DND-41 (cell line): ENCODE measurements around the gene TMTC4.
A peak's percentile ranks its signal among the peaks of the same experiment; 100 is the strongest.

Experiments used
- CTCF ChIP-seq: IDR thresholded peaks from 2 replicates; pipeline ENCODE4 v1.5.1; 2012; ENCODE audit warnings: borderline replicate concordance, low read length, moderate library complexity, mild to moderate bottlenecking; ENCODE audit not compliant: poor library complexity, severe bottlenecking; ENCODE audit errors: extremely low read depth
- EZH2 ChIP-seq: IDR thresholded peaks from 3 replicates; pipeline ENCODE4 v1.6.1; 2012; ENCODE audit warnings: borderline replicate concordance, low read depth, mild to moderate bottlenecking, moderate library complexity, low read length, inconsistent platforms; ENCODE audit not compliant: severe bottlenecking

- TF ChIP-seq CTCF (peak; percentile 92), EZH2 (no peak)
These were observed 86.0 kb downstream of the TMTC4 start, which contains the start of gene GGACT for GRCh38 chr13:100588331-100589177.
